ENCODE results near the gene TNFRSF4. TPM values are rescaled to one million over a fixed set of nuclear protein-coding genes. Genes with fewer than 3 reads are reported as not detected.
A peak's percentile ranks its signal among the peaks of the same experiment; 100 is the strongest.

TNFRSF4 gene
- total RNA-seq, 2 donors from 2014 or later, result 1.2 to 2.3 TPM

- Histone ChIP-seq H3K4me1 (no peaks in the 10 kb centered on the region), H3K27ac (no peak overlapping the region), H3K9me3 (no peaks in the 10 kb centered on the region), H3K9ac (ENCODE audit: low read depth in 2 of 2, low read length in 2 of 2) (peak overlapping the region in 1 of 2 donors; percentile 24), H3K36me3 (no peaks in the 10 kb centered on the region), H3K4me3 (peak overlapping the region; percentile 40), H3K27me3 (peaks cover 39% of the 10 kb centered on the region)
- TF ChIP-seq CTCF (IDR thresholded peaks at IDR 0.05), result no peak
- DNase-seq, result no peak
- intact Hi-C loops (cut with DNase I), result no loop called here
Measured at GRCh38 chr1:1243807-1244191, 29.8 kb upstream of the TNFRSF4 start.

- H3K4me1 ChIP-seq, result no peaks in the 10 kb centered on the region
- no peak for DNase-seq
Measured at GRCh38 chr1:1243266-1243660, 29.3 kb upstream of the TNFRSF4 start.

GRCh38 chr1:1242461-1243265 is 28.7 kb upstream of the TNFRSF4 start:
- H3K4me1 ChIP-seq, result peaks cover 3% of the 10 kb centered on the region
- no peak overlapping the region for H3K9ac ChIP-seq (ENCODE audit: low read depth in 2 of 2, low read length in 2 of 2)
- TF ChIP-seq CTCF (IDR thresholded peaks at IDR 0.05), result no peak
- H3K27ac ChIP-seq, result no peak overlapping the region
- no peaks in the 10 kb centered on the region for H3K9me3 ChIP-seq
- intact Hi-C loops (cut with DNase I), result no loop called here
- peaks cover 48% of the 10 kb centered on the region for H3K27me3 ChIP-seq
- no peak overlapping the region for H3K4me3 ChIP-seq
- no peak for DNase-seq
- no peaks in the 10 kb centered on the region for H3K36me3 ChIP-seq

More at GRCh38 chr1:1243266-1243660, 29.3 kb upstream of the TNFRSF4 start:
- Histone ChIP-seq H3K36me3 (no peaks in the 10 kb centered on the region), H3K9ac (ENCODE audit: low read depth in 2 of 2, low read length in 2 of 2) (no peak overlapping the region), H3K9me3 (no peaks in the 10 kb centered on the region), H3K27me3 (peaks cover 44% of the 10 kb centered on the region), H3K27ac (no peak overlapping the region), H3K4me3 (peak overlapping the region; percentile 40)
- intact Hi-C loops (cut with DNase I), result no loop called here
- TF ChIP-seq CTCF (IDR thresholded peaks at IDR 0.05), result no peak

- Histone ChIP-seq H3K9me3 (no peaks in the 10 kb centered on the region), H3K27me3 (peaks cover 45% of the 10 kb centered on the region), H3K9ac (ENCODE audit: low read depth in 2 of 2, low read length in 2 of 2) (no peak overlapping the region), H3K36me3 (no peaks in the 10 kb centered on the region), H3K27ac (no peak overlapping the region), H3K4me1 (peaks cover 8% of the 10 kb centered on the region), H3K4me3 (no peak overlapping the region)
- no peak for DNase-seq
- TF ChIP-seq CTCF (IDR thresholded peaks at IDR 0.05), result no peak
- intact Hi-C loops (cut with DNase I), result no loop called here
Measured at GRCh38 chr1:1241588-1242219, 27.8 kb upstream of the TNFRSF4 start.

- Histone ChIP-seq H3K27ac (no peak overlapping the region), H3K36me3 (no peaks in the 10 kb centered on the region), H3K27me3 (peaks cover 38% of the 10 kb centered on the region), H3K9me3 (no peaks in the 10 kb centered on the region), H3K4me1 (peaks cover 8% of the 10 kb centered on the region), H3K9ac (ENCODE audit: low read depth in 2 of 2, low read length in 2 of 2) (no peak overlapping the region), H3K4me3 (no peak overlapping the region)
- DNase-seq, result no peak
- no peak for TF ChIP-seq CTCF (IDR thresholded peaks at IDR 0.05)
- intact Hi-C loops (cut with DNase I), result no loop called here
Measured at GRCh38 chr1:1240822-1241587, 27.1 kb upstream of the TNFRSF4 start.

Measured in colonic mucosa (tissue), 4 donors.